Stimulated activated CD8-positive, alpha-beta memory T cell treated with anti-CD3 and anti-CD28 coated beads, Interleukin-4, amount 100 ng/mL, for 48 hours (primary cell): Measurements from ENCODE around the gene PZP.

Experiments used
- DNase-seq: peaks from one replicate; pipeline ENCODE4 v3.0.0-alpha.2; 2020

PZP gene

DNA sequence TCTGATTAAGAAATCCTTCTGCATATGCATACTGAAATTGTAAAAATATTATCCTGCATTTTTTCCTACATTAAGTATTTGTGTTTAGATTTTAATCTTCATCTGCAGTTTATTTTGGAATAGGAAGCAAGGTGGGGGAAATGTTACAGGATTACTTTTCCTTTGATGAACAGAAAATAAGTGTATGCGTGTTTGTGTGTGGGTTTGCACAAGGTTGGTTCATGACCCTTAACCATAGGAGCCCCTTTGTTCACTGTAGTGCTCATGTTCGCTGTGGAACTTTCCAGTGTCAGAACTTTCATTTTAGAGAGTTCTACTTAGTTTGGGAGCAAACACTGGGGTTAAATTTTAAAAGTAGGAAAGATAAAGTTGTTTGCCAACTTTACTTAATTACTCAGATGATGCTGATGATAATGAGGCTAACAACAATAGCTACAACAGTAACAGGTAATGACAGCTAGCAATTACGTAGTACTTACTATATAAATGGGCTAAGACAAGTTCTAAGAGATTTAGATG, 86.0 kb downstream of the PZP start:
- DNase-seq, result no peak

DNA sequence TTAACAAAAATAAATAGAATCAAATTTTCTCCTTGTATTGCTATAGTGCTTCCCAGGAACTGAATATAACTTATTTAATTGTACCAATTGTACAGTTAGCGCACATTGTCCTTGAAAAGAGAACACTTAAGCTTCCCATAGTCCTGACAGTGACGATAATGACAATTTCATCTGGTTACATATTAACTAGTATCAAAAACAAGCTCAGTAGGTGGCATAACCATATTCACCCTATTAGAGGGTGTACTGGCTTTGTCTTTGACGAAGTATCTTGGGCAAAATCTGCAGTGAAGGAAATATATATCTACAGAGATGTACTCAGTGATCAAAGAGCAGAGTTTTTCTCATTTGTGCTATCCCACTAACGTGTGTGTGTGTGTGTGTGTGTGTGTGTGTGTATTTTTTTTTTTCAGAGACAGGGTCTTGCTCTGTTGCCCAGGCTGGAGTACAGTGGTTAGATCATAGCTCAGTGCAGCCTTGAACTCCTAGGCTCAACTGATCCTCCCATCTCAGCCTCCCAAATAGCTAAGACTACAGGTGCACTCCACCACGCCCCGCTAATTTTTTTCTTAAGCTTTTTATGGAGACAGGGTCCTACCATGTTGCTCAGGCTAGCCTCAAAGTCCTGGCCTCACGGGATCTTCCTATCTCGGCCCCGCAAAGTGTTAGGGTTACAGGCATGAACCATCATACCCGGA, 87.6 kb downstream of the PZP start:
- DNase-seq, result no peak

DNA sequence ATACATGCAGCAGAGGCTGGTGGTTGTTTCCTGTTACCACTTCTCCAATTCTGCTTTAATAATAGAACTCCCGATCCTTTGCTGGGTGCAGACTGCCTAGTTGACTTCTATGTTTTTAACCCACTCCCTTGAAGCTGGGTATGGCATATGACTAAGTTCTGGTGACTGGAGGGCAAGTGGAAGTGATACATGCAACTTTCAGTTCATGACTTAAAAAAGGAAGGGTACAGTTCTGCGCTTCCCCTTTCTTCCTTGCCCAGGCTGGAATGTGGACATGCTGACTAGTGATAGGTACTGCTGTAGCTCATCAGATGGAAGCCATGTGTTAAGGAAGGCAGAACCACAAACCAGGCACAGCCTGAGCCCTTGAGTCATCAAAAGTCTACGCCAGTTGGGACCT, 90.0 kb downstream of the PZP start:
- DNase-seq, result no peak

DNA sequence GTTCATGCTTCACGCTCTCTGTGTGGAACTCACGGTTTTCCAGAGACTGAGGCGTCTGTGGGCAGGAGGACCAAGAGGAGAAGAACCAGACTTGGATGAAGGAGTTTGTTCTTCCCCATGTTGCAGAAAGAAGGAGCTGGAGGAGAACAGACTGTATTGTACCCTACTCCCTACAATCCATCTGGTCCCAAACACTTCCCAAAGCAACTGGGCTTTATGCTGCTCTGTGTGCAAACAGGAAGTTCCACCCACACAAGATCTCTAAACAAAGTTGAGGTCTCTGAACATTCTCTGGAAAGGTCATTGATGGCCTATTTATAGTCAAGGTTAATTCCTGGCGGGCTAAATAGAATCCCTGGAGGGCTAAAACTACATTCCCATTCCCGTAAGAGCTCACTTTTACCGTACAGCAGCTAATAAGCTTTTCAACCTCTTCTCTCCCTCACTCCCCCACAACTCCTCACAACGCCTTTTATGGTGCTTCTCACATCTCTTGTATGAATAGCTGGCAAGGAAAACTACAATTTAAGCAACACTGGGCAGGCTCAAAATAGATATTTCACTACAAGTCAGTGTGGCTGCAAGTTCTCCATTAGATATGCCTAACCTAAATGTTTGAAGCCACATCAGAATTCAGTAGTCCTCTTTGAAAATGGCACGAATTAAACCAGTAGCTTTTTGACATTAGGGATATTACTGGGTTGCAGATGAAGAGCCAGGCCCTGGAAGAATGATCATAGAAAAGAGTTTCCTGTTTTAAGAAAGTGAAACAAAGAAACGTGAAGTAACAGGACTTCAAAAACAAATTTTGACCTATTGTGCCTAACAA, 92.2 kb downstream of the PZP start, which contains the start of gene A2M:
TSS of gene A2M (minus strand) at position 189 of the 829 bp plus-strand sequence. CDS start at position 119, 70 bp downstream.
- no peak for DNase-seq

DNA sequence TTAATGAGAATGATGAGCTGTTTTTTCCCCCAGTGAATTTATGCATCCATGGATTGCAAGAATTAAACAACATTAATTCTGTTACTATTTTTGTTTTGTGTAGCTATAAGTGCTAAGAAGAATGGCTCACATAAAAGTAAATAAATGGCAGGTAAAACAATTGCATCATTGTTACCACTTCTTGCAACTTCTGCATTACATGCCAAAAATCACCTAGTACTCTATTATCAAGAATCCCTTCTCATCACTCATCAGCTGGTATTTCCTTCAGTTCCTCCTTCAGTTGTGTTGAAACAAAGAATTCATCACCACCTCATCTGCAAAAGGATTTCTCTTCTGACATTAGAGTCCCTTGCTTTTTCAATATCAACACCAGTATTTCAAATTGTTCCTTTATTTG, 93.2 kb downstream of the PZP start:
- DNase-seq, result no peak

DNA sequence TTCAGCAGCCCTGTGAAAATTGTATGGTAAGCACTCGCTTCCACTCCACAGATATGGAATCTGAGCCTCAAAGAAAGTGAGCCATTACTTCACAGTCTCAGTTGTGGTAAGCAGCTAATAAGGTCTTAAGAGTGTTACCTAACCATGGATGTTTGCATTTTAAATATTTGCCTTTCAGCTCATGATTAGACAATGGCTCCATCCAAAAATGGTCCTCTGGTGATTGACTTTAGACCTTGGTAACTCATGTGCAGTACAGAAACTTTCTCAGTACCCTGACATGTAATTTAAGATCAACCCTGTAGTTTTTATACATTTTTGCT, 94.2 kb downstream of the PZP start:
- no peak for DNase-seq

DNA sequence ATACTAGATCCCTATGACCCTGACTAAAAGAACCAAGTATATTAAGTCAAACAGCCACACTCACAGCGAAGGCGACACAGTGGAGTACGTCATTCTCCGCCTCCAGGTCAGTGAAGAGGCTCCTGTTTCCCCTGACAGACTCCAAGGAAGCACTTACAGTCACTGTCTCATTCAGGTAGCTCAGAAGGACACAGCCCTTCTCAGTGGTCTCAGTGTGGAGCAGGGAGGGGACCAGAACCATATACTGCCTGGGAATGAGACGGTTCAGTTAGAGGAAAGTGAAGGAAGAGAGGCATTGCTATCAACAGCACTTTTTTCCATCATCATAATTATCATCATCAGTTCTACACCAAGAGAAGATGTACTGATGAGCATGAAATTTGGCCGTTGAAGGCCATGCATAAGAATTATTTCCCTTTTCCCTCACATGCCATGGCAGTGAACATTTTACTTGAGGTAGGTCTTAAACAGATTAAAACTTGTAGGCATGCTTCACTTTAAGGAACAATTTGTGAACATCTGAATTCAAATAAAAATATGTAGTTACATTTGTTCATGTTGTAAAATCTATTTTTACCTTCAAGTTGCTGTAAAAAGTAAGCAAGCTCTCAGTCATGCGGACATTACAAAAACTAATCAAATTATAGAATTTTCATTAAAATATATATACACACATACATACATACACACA, 94.8 kb downstream of the PZP start:
- DNase-seq, result no peak

DNA sequence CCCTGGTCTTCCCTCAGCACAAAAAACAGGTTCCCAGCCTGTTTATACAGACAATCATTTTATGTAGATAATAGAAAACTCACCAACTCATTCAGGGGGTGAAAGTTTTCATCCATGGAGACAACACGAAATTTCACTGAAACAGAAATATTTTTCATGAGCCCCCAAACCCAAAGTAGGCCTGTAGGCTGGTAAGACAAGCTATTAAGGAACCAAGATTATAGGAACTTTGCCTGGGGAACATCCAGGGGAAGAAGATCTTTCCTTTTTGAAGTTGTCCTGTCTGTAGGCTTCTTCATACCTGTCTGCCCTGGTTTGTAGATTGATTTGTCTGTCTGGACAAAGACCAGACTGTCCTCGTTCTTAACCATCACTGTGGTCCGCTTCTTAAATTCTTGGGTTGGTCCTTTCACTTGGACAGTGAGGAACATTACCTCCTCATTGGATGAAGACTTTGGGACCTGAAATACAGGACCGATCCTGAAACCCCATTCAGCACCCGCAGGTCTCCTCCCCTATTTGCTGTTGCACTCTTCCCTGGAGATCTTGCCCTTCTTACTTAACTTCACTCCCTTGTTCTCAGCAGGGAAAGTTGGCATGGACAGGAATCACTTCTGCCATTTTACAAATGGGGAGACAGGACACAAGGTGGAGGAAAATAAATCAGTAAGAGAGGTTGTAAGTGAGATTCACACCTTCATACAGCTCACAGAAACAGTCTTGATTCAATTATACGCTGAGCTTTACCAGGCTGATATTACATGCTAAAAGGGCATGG, 95.9 kb downstream of the PZP start:
- DNase-seq, result no peak

DNA sequence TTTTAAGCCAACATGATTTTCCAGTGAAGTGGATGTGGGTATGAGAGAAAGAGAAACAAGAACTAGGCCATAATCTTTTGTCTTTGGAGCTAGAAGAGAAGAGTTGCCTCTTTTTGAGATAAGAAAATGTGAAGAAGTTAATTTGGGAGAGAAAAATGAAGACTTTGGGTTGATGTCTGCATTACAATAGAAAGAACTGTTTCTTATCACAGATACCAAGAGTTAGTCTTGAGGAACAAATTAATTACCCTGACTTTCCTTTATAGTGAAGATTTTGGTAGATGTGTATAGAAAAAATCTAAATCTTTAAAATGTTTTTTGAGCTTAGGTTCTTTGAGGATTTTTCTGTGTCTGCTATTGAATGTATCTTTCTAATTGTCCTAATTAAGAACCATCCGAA, 96.7 kb downstream of the PZP start:
- no peak for DNase-seq

DNA sequence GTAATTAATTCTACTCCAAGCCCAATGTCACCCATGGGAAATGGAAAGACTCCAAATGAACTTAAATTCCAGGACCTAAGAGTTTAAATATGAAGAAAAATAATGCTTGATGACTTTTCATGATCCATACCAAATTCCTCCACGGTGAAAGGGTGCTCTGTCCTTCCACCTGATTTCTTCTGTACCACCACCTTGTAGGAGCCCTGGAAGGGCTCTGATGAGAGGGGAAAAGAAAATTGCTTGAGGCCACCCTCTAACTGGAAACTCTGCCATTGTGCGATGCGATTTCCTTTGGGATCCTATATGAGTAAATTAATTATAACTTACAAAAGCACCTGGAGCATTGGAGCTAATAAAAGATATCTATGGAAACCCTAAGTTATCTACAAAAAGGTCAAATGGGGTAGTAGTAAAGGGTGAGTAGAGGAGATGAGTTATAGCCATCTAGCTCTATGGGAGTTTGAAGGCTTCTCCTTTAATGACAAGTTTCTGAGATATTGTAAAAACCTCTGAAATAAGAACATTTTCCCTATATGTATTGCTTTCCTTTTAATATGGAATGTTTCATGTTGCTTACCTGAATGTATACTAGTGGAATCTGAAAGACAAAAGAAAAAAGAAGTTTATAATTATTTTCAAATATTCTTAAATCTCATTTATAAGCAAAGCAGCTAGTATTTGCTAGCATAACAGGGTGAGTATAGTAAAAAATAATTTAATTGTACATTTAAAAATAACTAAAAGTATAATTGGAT, 98.3 kb downstream of the PZP start:
- no peak for DNase-seq

DNA sequence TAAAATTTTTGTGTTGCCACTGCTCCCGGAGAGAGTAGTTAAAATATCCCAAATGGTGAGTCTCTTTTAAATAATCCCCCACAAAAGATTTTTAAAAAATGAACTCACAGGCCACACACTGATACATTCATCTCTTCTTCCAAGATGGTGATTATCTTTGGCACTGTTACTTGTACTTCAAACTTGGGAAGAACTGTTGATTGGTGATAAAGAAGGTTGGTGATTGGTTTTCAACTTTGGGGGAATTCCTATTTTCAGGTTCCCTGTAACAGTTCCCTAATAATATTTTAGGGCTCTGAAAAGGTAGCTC, 99.0 kb downstream of the PZP start:
- DNase-seq, result no peak

DNA sequence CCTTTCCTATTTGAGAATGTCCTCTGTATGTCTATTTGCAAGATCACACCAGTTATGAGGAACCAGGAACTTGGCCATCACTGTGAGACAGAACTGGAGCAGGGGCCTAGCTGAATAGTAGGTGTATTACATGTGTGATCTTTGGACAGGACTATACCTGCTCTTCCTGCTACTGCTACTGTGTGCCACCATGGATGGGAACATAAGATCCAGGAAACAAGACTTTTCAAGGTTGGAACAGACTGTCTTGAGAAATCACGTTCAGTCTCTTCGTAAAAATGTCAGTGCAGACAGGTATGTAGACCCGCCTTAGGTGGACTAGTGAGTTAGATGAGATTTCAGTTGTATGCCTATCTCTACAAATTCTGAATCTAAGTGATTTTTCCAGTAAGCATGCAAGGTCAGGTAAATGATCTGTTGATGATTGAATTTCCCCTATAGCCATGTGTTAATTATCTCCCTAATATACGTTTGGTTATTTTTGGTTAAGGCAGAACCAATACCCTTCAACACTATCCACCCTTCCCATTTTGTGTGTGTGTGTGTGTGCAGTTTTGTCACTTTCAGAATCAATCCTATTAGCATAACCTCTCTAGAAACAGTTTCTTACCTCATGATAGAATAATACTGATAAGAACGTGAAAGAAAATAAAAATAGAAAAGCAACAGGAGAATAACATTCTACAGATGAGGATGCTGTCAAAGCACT, 99.5 kb downstream of the PZP start:
- DNase-seq, result no peak

DNA sequence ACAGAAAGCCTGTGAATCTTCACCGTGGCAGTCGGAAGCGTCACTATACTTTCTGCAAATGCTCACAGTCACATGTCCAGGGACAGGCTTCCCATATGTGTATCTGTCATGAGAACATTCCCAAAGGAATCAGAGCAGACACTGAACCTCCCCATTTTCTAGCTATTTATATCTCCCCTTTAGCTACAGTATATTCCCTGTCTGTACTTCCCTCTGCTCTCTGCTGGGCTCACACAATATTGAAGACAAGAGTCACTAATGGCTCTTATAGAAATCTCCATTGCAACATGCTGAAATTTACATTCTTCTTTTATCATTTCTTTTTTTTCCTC, 100.7 kb downstream of the PZP start:
- no peak for DNase-seq

DNA sequence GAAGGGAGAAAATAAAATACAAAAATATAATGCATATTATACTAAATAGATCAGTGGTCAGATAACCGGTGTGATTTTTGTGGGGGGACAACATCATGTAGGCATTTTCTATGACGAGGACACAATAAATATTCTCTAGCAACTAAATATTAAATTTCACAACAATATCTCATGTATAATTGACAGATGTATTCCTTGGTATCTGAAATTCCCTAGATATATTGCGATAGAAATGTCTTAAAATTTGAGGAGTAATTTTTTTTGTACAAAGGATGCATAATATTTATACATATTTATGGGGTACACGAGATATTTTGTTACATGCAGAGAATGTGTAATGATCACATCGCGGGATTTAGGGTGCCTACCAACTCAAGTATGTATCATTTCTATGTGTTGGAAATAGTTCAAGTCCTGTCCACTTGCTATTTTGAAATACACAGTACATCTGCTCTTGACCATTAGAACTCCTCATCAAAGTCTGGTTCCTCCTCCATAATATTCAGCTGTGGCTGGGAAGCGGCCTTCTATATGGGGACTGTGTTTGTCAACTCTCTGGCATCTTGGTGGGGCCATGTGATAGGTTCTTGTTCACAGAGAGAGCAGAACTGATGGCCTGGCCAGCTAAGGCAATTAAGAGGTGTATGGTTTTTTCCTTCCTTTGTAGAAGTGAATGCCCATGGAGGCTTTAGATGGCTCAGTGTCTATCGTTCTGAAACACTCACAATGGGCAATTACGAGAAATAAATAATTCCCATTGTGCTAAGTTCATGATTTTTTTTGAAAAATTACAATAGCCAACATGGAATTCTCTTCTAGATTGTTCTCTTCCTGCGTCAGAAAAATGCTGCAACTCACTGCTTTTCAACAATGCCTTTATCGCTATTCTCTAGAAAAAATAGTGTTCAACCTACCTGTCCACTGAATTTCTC, 101.3 kb downstream of the PZP start:
- no peak for DNase-seq

DNA sequence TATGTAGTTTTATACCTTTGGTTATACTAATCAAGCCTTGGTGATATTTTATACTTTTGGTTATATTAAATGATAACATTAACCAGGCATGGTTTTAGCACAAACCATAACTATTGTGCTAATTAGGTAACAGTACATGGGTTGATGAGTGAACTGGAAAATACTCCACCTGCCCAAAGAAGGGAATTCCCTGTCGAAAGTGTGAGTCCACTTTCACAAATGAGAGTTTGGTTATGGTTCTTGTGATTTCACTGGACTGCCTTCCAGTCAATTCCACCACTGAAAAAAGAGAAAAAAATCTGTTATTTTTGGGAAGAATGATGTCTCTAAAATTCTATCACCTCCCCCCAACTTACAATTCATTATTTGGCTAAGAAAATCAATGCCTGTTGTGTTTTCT, 102.1 kb downstream of the PZP start:
- DNase-seq, result no peak

DNA sequence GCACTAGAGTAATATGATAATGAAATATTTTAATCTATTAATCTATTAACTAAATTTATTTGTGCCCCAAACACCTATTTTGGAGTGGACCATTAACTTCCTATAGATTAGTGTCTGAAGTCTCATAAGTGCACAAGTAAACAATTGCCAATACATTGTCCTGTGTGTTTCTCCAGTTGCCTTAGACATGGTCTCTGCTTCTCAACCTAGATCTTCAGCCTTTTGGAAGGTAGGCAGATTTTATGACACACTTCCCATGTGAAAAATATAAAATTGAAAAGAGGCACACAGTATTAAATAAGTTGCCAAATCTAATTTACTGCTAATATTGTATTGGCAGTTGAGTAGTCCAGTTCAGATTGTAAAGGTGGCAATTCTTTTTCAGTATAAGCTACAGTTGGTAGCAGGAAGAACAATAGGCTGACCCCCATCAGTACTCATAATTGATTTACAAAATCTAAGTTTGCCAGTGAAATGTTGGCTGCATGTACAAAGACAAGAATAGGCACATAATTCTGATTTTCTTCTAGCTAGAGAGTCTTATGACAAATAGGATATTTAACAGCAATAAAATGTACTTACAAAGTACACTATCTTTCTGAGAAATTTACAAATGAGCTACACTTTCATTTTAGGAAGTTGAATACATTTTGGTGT, 103.3 kb downstream of the PZP start:
- no peak for DNase-seq

DNA sequence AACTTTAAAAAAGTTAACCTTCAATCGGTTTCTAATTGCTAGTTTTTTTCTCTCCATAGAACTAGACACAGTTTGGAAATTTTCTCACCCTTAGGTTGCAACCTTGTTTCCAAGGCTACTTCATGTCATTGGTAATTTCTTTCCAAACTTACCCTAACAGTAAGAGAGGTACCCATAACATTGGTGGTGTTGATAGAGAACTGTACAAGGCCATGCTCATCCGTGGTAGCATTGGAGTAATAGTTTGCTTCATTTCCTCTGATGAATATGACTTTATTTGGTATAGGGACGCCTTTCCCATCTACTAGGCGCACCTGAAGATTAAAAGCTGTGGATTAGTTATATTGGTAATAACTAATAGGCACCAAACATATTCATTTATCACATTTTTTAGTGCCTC, 104.1 kb downstream of the PZP start:
- no peak for DNase-seq

DNA sequence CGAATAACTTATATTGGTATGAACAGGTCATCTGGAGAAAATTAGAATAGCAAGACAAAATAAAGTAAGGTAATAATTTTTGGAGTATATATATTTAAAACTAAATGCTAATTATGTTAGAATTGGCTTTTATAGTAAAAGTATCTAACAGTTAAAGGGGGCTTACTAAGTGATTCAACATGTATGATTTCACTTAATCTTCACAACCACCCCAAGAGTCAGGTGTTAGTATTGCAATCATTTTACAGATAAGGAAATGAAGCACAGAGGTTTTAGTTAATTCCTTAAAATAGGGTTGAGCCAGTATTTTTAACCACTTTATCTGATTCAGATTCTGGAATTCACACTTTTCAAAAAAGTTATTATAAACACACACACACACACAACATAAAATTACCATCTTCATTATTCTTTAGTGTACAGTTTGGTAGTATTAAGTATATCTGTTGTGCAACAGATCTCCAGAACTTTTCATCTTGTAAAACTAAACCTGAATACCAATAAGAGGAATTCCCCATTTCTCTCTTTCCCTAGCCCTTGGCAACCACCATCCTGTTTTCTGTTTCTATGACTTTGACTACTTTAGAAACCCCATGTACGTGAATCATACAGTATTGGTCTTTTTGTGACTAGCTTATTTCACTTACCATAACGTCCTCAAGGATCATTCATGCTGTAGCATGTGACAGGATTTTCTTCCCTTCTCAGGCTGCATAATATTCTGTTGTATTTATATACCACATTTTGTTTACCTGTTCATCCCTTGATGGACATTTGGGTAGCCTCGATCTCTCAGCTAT, 104.9 kb downstream of the PZP start:
- no peak for DNase-seq

DNA sequence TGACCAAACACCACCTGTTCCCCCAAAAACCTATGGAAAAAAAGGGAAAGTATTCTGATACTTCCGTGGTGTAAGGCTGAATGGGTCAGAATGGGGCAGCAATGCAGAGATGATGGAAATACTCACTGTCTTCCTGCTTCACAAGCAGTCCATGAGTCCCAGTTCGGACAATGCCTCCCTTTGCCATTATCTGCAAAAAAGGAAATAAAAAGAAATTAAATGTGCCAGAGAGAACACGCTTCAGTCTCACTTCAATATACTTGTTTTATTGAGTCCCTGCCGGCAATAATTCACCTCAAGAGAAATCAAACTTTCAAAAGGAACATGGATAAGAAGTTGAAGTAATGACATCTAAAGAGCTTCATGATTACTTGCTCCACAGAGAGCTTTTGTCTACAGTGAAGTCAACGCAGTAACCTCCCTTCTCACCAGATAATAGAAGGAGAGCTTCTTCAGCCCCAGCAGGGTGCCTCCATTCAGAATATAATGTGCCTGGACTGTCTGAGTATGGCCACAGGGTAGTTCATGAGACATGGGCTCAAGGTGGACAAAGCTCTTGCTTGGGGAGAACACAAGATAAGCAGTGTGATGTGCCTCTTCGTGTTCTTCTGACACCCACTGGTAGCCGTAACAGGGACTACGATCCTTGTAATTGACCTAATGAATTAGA, 107.0 kb downstream of the PZP start:
- no peak for DNase-seq
